GM18526 (cell line): ENCODE data around the gene PRICKLE1.

Experiments
- POLR2A ChIP-seq: IDR thresholded peaks from 3 replicates; pipeline ENCODE4 v1.6.1; 2011; ENCODE audit not compliant: insufficient read length; ENCODE audit errors: extremely low read depth

The PRICKLE1 gene

DNA sequence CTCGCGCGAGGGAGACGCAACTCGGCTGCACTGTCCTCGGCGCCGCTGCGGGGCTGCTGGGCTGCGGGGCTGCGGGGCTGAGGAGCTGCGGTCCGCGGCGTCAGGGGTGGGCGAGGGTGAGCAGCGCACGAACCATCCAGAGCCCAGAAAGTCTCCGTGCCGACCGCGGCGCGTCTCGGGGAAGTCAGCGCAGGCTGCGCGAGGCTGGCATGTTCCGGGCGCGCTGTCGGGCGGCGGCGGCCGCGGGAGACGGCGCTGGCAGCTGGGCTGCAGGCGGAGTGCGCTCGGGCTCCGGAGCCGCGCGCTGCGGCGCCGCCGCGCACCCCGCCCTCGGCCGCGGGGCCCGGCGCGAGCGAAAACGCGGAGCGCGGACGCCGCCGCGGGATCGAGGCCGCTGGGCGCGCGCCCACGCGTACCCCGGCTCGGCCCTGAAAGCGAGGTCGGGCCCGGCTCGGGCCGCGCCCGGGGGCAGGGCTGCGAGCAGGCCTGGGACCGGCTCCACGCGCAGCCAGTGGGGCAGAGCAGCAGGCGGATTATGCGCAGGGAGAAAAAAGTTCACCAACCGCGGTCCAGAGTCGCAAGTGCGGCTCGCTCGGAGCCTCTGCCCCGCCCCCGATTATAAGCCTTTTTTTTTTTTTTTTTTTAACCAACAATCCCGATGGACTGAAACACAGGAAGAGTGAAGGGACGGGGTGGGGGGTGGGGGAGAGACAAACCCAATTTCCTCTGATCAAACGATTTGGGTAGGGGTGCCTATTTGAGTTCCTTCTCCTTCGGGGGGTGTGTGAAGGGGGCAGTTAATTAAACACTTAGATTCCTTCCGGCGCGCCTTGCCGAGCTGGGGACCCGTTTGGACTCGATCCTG lies at the start of gene PRICKLE1:
Gene PRICKLE1 (minus strand): TSS at position 282 of the 865 bp plus-strand sequence. CDS start 117,230 bp downstream, outside the sequence.
- TF ChIP-seq POLR2A = no peak

DNA sequence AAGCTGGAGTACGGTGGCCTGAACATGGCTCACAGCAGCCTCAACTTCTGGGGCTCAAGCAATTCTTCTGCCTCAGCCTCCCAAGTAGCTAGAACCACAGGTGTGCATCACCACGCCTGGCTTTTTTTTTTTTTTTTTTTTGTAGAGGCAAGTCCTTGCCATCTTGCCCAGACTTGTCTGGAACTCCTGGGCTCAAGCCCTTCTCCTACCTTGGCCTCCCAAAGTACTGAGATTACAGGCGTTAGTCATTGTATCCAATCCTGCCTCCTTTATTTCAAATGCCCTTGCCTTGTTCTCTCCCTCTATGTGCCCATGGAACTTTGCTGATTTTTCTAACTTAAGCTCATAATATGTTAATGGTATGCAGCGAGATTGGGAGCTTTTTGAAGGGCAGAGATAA lies 49.2 kb upstream of the PRICKLE1 start:
- no peak for TF ChIP-seq POLR2A

DNA sequence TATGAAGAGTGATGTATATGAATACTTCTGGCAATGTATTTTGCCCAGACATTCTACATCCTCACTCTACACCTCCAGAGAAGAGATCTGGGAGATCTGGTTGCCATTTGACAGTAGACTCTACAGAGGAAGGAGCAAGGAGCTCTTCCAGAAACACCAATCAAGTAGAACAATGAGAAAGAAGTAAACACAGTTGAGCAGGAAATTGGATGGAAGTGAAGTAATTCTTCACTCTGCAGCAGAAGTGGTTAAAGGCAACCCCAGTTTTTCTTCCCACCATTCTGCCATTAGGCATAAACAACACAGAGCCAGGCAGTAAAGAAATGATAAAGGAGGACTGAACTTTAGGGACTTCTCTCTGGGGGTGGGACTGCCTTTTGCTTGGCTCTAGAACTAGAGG lies 48.5 kb upstream of the PRICKLE1 start:
- TF ChIP-seq POLR2A = no peak

DNA sequence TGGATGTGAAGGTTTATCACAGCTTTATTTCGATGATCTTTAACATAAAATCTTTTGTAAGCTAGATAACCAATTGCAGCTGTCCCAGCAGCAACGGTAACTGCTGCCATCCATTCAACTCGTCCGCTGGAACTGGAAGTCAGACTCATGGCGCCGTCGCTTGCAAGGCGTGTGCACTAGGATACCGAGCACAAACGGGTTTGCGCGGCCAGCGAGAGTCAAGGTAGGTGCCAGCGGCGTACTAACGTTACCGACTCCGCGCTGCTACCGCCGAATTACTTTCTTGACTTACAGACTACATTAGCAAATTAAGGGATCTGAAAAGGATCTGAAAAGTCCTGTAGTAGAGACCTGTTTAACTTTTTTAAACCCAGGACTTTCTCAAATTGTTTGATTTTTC lies 47.4 kb upstream of the PRICKLE1 start:
- no peak for TF ChIP-seq POLR2A

DNA sequence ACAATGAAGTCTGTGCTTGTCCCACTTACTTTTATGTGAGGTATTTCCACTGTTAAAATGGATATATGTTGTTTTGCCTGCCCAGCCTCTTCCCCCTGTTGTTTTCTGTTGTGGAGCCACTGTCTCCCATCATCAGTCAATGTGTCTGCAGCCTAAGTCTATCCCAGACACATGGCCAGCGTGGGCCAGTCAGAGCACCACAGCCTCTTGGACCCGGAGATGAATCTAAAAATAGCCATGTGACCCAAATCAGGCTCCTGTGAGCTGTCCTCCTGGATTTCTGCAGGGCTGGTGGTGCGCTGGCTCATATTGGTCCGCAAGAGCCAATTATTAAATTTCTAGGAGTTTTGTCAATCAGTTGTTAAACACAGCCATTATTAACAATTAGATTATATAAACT lies 44.0 kb upstream of the PRICKLE1 start:
- TF ChIP-seq POLR2A = no peak

DNA sequence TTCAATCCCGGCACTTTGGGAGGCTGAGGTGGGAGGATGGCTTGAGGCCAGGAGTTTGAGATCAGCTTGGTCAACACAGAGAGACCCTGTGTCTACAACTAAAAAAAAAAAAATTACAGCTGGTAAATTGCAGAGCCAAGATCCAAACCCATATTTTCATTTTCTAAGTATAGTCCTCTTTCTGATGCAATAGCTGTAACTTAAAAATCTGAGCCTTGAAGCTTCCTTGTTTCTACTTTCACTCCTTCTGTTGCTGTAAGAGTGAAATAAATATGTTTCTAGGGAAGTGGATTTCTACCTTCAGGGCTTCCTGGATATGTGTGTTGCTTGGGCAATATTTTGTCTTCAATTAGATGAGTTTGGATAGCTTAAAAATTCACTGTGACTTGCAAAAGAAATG lies 42.0 kb upstream of the PRICKLE1 start:
- TF ChIP-seq POLR2A = no peak

DNA sequence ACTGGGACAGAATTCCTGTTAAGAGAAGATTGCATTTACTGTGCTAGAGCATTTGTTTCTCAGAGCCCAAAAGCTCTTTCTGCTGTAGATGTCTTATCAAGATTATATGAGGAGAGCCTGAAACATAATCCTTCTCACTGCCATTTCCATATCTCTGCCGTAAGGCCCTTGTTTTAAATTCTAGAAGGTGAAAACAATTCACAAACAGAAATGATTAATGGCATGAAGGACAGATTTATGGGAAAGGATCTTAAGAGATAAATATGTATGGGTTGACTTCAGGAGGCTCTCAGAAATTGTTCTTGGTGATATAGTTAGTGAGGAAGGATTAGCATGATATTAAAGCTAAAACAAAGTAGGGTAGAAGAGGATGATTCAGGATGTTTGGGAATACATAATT lies 40.8 kb upstream of the PRICKLE1 start:
- TF ChIP-seq POLR2A = no peak

DNA sequence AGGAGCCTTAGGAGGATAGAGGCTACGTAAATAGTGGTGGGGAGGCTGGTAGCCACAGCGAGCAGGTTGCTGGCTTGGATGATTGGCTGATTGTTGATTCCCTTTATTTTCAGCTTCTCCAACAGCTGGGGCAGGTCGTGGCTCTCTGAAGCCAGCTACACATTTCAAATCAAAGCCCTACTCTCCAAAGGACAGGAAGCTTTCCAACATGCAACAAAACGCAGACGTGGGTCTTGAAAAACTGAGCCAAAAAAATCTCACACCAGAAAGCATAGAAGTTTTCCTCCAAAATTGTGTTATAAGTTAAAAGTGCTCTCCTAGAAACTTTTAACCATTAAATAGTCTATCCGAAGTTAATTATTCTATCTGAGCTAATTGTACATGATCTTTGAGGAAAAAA lies 37.6 kb upstream of the PRICKLE1 start:
- no peak for TF ChIP-seq POLR2A

DNA sequence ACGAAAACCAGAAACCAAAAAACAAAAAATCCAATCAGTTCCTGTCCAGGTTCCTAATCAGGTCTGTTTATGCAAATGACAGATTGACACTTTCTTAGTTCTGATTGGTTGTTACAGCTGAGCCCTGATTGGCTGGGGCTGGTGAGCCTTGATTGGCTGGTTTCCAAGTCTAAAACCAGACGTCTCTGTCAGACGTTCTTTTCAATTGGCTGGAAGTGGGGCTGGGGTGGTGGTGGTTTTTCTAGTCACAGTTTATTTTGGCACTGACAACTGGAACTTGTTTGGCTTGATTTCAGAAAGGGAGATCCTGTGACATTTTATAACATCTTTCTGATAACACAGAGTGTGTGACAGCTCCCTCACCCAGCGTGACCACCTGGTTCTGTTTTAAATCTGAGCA lies 36.1 kb upstream of the PRICKLE1 start:
- no peak for TF ChIP-seq POLR2A

DNA sequence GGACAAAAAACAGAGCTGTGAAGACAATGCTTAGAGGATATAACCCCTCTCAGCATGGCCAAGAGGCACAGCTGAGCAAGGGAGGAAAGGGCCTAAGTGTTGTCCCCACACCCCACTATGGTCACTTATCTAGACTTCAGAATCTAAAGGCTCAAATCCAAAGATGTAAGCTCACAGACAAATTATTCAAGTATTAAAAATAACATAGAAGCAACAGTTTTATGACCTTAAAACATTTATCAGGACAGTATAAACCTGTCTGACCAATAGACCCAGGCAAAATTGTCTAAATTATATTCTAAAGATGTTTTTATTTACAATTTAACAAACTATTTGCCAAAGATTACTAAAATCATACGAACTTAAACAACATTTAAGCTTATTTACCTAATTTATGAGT lies 28.1 kb upstream of the PRICKLE1 start:
- TF ChIP-seq POLR2A = no peak

DNA sequence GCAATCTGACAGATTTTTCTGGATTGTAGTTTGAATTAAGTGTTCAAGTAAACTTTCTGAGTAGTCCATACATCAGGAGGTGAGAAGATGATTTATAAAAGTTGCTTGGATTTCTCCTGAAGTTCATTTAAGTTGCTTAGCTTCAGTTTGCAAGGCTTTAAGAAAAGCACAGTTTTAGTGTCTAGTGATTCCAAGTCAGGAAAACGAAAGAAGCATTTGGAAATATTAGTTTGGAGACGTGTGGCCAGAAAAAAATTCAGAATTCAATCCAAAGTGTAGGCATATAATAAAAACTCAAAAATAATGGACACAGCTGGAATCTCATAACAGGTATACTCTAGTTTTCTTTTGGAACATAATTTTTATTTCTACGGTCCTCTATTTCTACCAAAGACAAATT lies 25.5 kb upstream of the PRICKLE1 start:
- no peak for TF ChIP-seq POLR2A

DNA sequence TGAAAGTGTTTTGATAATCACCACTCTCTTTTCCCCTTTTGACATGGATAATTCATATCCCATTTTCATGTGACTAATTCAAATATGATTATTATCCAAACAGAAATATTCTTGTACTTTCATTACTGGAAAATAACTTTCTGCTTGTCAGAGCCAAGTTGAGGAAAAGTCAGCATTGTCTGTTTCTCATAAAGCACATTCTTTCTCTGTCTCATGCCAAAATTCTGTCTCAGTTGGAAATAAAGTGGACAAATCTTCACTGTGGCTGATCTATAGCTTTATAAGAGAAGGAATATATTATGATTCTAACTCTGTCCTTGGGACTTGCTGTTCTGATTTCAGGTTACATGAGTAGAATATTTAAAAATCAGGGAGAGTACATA lies 22.7 kb upstream of the PRICKLE1 start:
- TF ChIP-seq POLR2A = no peak

DNA sequence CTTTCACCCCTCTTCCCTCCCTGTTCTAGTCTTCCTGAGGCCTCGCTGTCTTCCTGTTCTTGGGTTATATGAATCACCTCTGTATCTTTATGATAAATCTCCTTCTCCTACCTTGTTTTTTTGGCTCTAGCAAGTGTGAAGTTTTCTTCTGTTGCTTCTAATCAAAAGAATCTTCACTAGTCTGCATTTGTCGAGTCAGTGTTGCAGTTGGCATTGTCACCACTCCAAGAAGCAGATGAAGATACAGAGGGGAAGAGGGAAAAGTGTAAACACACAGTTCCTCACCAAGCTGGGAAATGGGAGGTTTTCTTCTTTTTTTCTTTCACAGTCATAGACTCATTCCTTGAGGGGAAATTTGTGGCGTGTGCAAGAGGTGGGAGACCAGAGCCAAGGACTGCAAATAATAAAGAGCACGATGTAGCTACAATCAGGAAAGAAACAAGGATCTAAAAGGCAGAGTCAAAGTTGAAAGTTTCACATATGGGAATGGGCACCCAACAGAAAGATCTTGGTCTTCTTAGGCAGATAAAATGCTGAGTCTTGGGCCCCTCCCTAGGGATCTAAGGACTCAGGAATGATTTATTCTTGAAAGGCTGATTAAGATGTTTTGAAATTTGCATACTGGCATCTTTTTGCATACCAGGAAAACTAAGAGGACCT lies 22.2 kb upstream of the PRICKLE1 start:
- no peak for TF ChIP-seq POLR2A

DNA sequence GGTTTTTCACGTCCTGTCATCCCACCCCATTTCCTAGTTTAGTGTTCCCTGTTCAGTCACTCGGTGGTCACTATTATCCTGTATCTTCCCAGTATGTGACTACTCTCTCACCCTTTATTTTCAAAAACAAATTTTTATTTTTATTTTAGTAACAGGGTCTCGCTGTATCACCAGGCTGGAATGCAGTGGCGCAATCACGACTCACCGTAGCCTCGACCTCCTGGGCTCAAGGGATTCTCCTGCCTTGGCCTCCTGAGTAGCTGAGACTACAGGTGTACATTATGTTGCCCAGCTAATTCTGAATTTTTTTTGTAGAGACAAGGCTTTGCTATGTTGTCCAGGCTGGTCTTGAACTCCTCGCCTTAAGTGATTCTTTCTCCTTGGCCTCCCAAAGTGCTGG lies 20.1 kb upstream of the PRICKLE1 start:
- TF ChIP-seq POLR2A = no peak

DNA sequence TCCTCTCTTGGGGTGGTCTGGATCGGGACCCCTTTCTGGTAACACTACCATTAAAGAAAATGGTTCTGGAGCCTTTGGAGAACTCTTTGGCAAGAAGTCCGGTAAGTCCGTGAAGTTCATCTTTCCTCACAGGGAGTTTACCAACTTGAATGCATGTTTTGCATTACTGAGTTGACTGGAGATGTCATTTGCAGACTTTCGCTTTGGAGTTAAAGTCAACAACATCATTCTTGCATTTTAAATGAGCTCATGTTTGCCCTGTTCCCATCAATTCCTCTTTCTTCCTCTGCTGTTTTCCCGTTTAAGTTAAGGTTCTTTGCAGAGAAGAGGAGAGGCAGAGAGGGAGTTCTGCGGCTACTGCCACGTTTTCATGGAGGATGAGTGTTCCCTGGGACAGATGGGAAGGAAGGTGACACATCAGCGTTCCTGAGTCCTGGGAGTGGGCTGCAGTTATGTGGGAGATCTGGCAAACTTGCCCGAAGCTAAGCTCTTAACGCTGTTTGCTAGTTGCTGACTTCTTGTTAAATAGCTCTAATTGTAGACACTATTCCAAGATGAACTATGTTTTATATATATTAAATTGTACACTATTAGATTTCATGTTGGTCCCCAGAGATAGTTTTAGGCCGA lies 18.8 kb upstream of the PRICKLE1 start:
- TF ChIP-seq POLR2A = no peak

DNA sequence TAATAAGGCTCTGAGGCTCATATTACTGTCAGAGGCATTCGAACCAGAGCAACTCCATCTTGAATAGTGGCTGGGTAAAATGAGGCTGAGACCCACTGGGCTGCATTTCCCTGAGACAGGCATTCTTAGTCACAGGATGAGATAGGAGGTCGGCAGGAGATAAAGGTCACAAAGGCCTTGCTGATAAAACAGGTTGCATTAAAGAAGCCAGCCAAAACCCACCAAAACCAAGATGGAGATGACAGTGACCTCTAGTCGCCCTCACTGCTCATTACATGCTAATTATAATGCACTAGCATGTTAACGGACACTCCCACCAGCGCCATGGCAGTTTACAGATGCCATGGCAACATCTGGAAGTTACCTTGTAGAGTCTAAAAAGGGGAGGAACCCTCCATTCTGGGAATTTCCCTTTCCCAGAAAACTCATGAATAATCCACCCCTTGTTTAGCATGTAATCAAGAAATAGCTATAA lies 18.1 kb upstream of the PRICKLE1 start:
- no peak for TF ChIP-seq POLR2A
